Endothelial cell of umbilical vein (primary cell): ENCODE results near the gene PRKAR2B. TPM values are rescaled to one million over a fixed set of nuclear protein-coding genes. Genes with fewer than 3 reads are reported as not detected.

Source experiments
- BruUV-seq: library from RNA; stranded (reverse); fragments of 400-500 nt; replicated peaks from 2 replicates; lab custom pipeline; 2021; lab: Mats Ljungman, UMichigan
- CTCF ChIA-PET: fragments of 300-600, 350-600 bp; sonication (Branson Sonifier 250); formaldehyde crosslinking; loops from one replicate; lab custom pipeline; 2021; ENCODE audit warnings: antibody characterized with exemption, inconsistent platforms; lab: Charles Lee
- POLR2A ChIA-PET: fragments of 300-600, 350-600 bp; sonication (Branson Sonifier 250); formaldehyde crosslinking; loops from one replicate; lab custom pipeline; 2021; ENCODE audit warnings: antibody characterized with exemption, inconsistent platforms; lab: Charles Lee
- DNase-seq: peaks from one replicate; pipeline ENCODE4 v3.0.0-alpha.2; 2011; ENCODE audit warnings: low read depth, low spot score
- FAIRE-seq: peaks from 2 replicates; lab custom pipeline; 2011; peaks lifted over from hg19 to GRCh38; lab: Jason Lieb, UNC
- H2AFZ ChIP-seq: 2 replicates; pipeline ENCODE4 v1.6.0; 2012; ENCODE audit warnings: low read depth, low read length, control low read depth, inconsistent platforms
- H3K27ac ChIP-seq: 2 replicates; pipeline ENCODE4 v1.5.1; 2011; ENCODE audit warnings: low read depth, mild to moderate bottlenecking, control low read depth, low read length, moderate library complexity; ENCODE audit not compliant: insufficient read depth
- H3K27me3 ChIP-seq, 2 experiments: 2 replicates each; pipeline versions ENCODE4 v1.6.0 to v1.6.1; 2011; ENCODE audit warnings: low read length in 2 of 2, mixed read lengths in 1 of 2; ENCODE audit not compliant: control insufficient read depth in 2 of 2, insufficient read depth in 2 of 2
- H3K36me3 ChIP-seq, 2 experiments: 2 replicates in 1 of 2; 3 replicates in 1 of 2; pipeline ENCODE4 v1.5.1; 2011; ENCODE audit warnings: low read length in 2 of 2, mild to moderate bottlenecking in 1 of 2, moderate library complexity in 1 of 2; ENCODE audit not compliant: control insufficient read depth in 2 of 2, insufficient read depth in 2 of 2; ENCODE audit errors: extremely low read depth in 1 of 2
- H3K4me1 ChIP-seq: 3 replicates; pipeline ENCODE4 v1.5.1; 2011; ENCODE audit warnings: mild to moderate bottlenecking, low read length; ENCODE audit not compliant: control insufficient read depth, insufficient read depth; ENCODE audit errors: extremely low read depth
- H3K4me2 ChIP-seq: 2 replicates; pipeline ENCODE4 v1.6.1; 2011; ENCODE audit warnings: low read length, control low read depth, mixed read lengths; ENCODE audit not compliant: insufficient read depth
- H3K4me3 ChIP-seq, 3 experiments: fragments of 200-600 bp in 1 of 3; sonication (generic), shearing (Covaris generic) in 1 of 3; replicated peaks in 1 of 3; 2 replicates each; pipeline ENCODE4 v1.5.1; 2011 to 2016; ENCODE audit warnings: control low read depth in 3 of 3, low read length in 3 of 3, mild to moderate bottlenecking in 2 of 3, inconsistent platforms in 1 of 3, low read depth in 1 of 3, moderate library complexity in 1 of 3; ENCODE audit not compliant: insufficient read depth in 1 of 3
- H3K79me2 ChIP-seq: 2 replicates; pipeline ENCODE4 v1.6.0; 2012; ENCODE audit warnings: low read length, inconsistent platforms; ENCODE audit not compliant: control insufficient read depth, insufficient read depth
- H3K9ac ChIP-seq: replicated peaks from 2 replicates; pipeline ENCODE3; 2011; ENCODE audit warnings: low read length, control low read depth; ENCODE audit not compliant: insufficient read depth; ENCODE audit errors: extremely low read depth
- H3K9me1 ChIP-seq: replicated peaks from 3 replicates; pipeline ENCODE4 v1.6.0; 2011; ENCODE audit warnings: mild to moderate bottlenecking, low read length; ENCODE audit not compliant: control insufficient read depth, insufficient read depth; ENCODE audit errors: extremely low read depth
- H3K9me3 ChIP-seq: replicated peaks from 2 replicates; pipeline ENCODE4 v1.5.1; 2012; ENCODE audit warnings: low read length, inconsistent platforms; ENCODE audit not compliant: control insufficient read depth, insufficient read depth
- H4K20me1 ChIP-seq: replicated peaks from 2 replicates; pipeline ENCODE3; 2011; ENCODE audit warnings: mild to moderate bottlenecking, low read length; ENCODE audit not compliant: control insufficient read depth, insufficient read depth; ENCODE audit errors: extremely low read depth
- EZH2 ChIP-seq: IDR thresholded peaks from 2 replicates; pipeline ENCODE4 v1.6.1; 2012; ENCODE audit warnings: borderline replicate concordance, low read depth, mild to moderate bottlenecking, moderate library complexity, low read length, inconsistent platforms; ENCODE audit not compliant: severe bottlenecking
- FOS ChIP-seq: IDR thresholded peaks from 2 replicates; pipeline ENCODE4 v1.6.1; 2011; ENCODE audit warnings: mild to moderate bottlenecking, low read length, moderate library complexity, borderline replicate concordance; ENCODE audit not compliant: insufficient read depth
- GATA2 ChIP-seq: IDR thresholded peaks from 2 replicates; pipeline ENCODE4 v1.7.0; 2011; ENCODE audit warnings: low read depth, mild to moderate bottlenecking, moderate library complexity, mixed read lengths, low read length; ENCODE audit not compliant: insufficient read length, insufficient read depth
- JUN ChIP-seq: IDR thresholded peaks from 2 replicates; pipeline ENCODE4 v1.6.1; 2011; ENCODE audit warnings: borderline replicate concordance, low read depth; ENCODE audit not compliant: insufficient read length, insufficient read depth
- MAX ChIP-seq: IDR thresholded peaks from 2 replicates; pipeline ENCODE4 v1.6.1; 2011; ENCODE audit not compliant: insufficient read depth, insufficient read length
- MYC ChIP-seq: IDR thresholded peaks from one replicate; pipeline ENCODE4 v1.6.1; 2011; ENCODE audit warnings: mild to moderate bottlenecking, low read depth, low read length
- POLR2A ChIP-seq: IDR thresholded peaks from 2 replicates; pipeline ENCODE4 v1.6.1; 2012; ENCODE audit warnings: low read depth, mild to moderate bottlenecking, control low read depth, low read length
- POLR2AphosphoS5 ChIP-seq: IDR thresholded peaks from 2 replicates; pipeline ENCODE4 v1.6.1; 2012; ENCODE audit warnings: low read depth, mild to moderate bottlenecking, control low read depth, low read length, moderate library complexity; ENCODE audit not compliant: insufficient read depth
- dilution Hi-C: fragments of 300-500 bp; cut with MboI; formaldehyde crosslinking; loops from one replicate; pipeline ENCODE4 v1.15.0; 2019; ENCODE audit warnings: low sequenced_read_pairs; ENCODE audit not compliant: extremely low pct_ligation_motif_present
- intact Hi-C: fragments of 100-400 bp; cut with micrococcal nuclease; formaldehyde crosslinking; loops from one replicate; pipeline ENCODE4 v1.10.0; 2022
- polyA plus RNA-seq, 4 experiments: library from polyadenylated mRNA; depleted of rRNA in 3 of 4; stranded (reverse) in 3 of 4; unstranded in 1 of 4; fragments of >200 nt; gene quantifications; 2 replicates each; pipeline versions ENCODE4 v1.2.1 to v1.2.3, GENCODE V29; 2011 to 2012; ENCODE audit warnings: missing spikeins in 1 of 4
- total RNA-seq: library from RNA; stranded (reverse); gene quantifications from 2 replicates; pipeline ENCODE4 v1.2.3, GENCODE V29; 2021
- TF ChIP-seq, protein P1 (sequence below), 2 donors: IDR thresholded peaks; 1 replicate in 1 of 2; 2 replicates in 1 of 2; pipeline ENCODE4 v1.5.1; 2011; ENCODE audit warnings: low read length in 2 of 2, mild to moderate bottlenecking in 2 of 2, moderate library complexity in 2 of 2, control low read depth in 1 of 2, inconsistent platforms in 1 of 2, low read depth in 1 of 2; ENCODE audit not compliant: insufficient read depth in 1 of 2; ENCODE audit errors: extremely low read depth in 1 of 2

Gene PRKAR2B
- total and polyA plus RNA-seq, 2 donors (not counting 3 experiments of a cell fraction or from before 2014, with no cell fraction given): 10.7 to 39.8 TPM

GRCh38 chr7:107068156-107068555, 23.7 kb downstream of the PRKAR2B start:
- no peaks in the 10 kb centered on the region for H3K36me3 ChIP-seq
- H3K9me3 ChIP-seq: no peaks in the 10 kb centered on the region
- dilution Hi-C loops (no loop called here), intact Hi-C loops (no loop called here)
- DNase-seq: no peak
- H3K4me2 ChIP-seq: no peak overlapping the region
- H3K9ac ChIP-seq: no peak overlapping the region
- H3K4me3 ChIP-seq: no peak overlapping the region
- H3K4me1 ChIP-seq: no peaks in the 10 kb centered on the region
- H3K79me2 ChIP-seq: peaks cover 55% of the 10 kb centered on the region
- no peaks in the 10 kb centered on the region for H3K27me3 ChIP-seq
- no peak overlapping the region for H2AFZ ChIP-seq
- POLR2A ChIA-PET: no interaction called here
- TF ChIP-seq MYC (no peak), FOS (no peak), MAX (no peak), EZH2 (no peak), GATA2 (no peak), POLR2A (no peak), POLR2AphosphoS5 (no peak), JUN (no peak)
- no TSS peak for BruUV-seq
- H4K20me1 ChIP-seq: no peaks in the 10 kb centered on the region
- CTCF ChIA-PET: interaction anchor here (0.8 kb wide), 1 partner anchor 15 kb away, joined by 3 read pairs; no protein-coding TSS in a partner anchor
- H3K9me1 ChIP-seq: no peaks in the 10 kb centered on the region
- no peak for FAIRE-seq
- no peak overlapping the region for H3K27ac ChIP-seq

GRCh38 chr7:107069457-107069856, 25.0 kb downstream of the PRKAR2B start:
- Histone ChIP-seq H3K27ac (no peak overlapping the region), H2AFZ (no peak overlapping the region), H4K20me1 (no peaks in the 10 kb centered on the region), H3K36me3 (no peaks in the 10 kb centered on the region), H3K9ac (no peak overlapping the region), H3K79me2 (peaks cover 45% of the 10 kb centered on the region), H3K9me3 (no peaks in the 10 kb centered on the region), H3K4me3 (no peak overlapping the region), H3K4me2 (no peak overlapping the region), H3K4me1 (no peaks in the 10 kb centered on the region), H3K9me1 (no peaks in the 10 kb centered on the region), H3K27me3 (no peaks in the 10 kb centered on the region)
- ChIA-PET POLR2A (no interaction called here), CTCF (interaction anchor here (1.0 to 1.6 kb wide), 3 partner anchors 11 to 122 kb away, joined by 3 to 5 read pairs (median 4); no protein-coding TSS in a partner anchor)
- dilution Hi-C loops: no loop called here
- FAIRE-seq (no peak), DNase-seq (no peak)
- TF ChIP-seq EZH2 (no peak), MAX (no peak), FOS (no peak), JUN (no peak), POLR2AphosphoS5 (no peak), MYC (no peak), POLR2A (no peak), GATA2 (no peak)
- TF ChIP-seq, protein P1, sequence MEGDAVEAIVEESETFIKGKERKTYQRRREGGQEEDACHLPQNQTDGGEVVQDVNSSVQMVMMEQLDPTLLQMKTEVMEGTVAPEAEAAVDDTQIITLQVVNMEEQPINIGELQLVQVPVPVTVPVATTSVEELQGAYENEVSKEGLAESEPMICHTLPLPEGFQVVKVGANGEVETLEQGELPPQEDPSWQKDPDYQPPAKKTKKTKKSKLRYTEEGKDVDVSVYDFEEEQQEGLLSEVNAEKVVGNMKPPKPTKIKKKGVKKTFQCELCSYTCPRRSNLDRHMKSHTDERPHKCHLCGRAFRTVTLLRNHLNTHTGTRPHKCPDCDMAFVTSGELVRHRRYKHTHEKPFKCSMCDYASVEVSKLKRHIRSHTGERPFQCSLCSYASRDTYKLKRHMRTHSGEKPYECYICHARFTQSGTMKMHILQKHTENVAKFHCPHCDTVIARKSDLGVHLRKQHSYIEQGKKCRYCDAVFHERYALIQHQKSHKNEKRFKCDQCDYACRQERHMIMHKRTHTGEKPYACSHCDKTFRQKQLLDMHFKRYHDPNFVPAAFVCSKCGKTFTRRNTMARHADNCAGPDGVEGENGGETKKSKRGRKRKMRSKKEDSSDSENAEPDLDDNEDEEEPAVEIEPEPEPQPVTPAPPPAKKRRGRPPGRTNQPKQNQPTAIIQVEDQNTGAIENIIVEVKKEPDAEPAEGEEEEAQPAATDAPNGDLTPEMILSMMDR (IDR thresholded peaks at IDR 0.05; ENCODE audit: extremely low read depth in 1 of 2, insufficient read depth in 1 of 2, low read depth in 1 of 2, low read length in 2 of 2): no peak
- BruUV-seq: no TSS peak
- intact Hi-C loops: no loop called here
